Measurements from ENCODE around the gene ANKRD11.

The ANKRD11 gene

DNA sequence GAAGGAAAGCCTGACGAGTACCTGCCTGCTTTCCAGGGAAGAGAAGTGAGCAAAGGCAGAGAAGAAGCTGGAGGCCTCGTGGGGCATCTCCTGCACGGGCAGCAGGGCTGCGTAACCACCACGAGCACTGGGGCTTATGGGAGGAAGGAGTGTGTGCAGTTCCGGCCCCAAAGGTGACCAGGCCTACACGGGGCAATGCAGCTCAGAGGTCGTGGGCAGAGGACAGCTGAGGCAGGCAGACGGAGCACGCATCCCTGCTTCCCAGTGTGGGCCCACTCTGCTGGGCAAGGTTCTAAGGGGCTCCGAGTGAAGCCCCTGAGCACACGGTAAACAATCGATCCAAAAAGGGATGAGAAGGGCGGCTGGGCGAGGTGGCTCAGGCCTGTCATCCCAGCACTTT is 109.7 kb downstream of the ANKRD11 start:
- Histone ChIP-seq H2AFZ (no peak overlapping the region), H3K27me3 (ENCODE audit: control insufficient read depth, insufficient read depth, low read length) (no peaks in the 10 kb centered on the region), H3K36me3 (ENCODE audit: control insufficient read depth, insufficient read depth, low read length) (no peaks in the 10 kb centered on the region), H3K9ac (no peak overlapping the region), H3K4me1 (peaks cover 15% of the 10 kb centered on the region), H3K4me3 (ENCODE audit: low read depth, low read length) (no peak overlapping the region), H3K4me2 (ENCODE audit: low read length) (no peak overlapping the region), H3K27ac (no peak overlapping the region), H3K79me2 (peaks cover 83% of the 10 kb centered on the region), H3K9me3 (ENCODE audit: control insufficient read depth, low read length) (no peaks in the 10 kb centered on the region)
- TF ChIP-seq, protein P1, sequence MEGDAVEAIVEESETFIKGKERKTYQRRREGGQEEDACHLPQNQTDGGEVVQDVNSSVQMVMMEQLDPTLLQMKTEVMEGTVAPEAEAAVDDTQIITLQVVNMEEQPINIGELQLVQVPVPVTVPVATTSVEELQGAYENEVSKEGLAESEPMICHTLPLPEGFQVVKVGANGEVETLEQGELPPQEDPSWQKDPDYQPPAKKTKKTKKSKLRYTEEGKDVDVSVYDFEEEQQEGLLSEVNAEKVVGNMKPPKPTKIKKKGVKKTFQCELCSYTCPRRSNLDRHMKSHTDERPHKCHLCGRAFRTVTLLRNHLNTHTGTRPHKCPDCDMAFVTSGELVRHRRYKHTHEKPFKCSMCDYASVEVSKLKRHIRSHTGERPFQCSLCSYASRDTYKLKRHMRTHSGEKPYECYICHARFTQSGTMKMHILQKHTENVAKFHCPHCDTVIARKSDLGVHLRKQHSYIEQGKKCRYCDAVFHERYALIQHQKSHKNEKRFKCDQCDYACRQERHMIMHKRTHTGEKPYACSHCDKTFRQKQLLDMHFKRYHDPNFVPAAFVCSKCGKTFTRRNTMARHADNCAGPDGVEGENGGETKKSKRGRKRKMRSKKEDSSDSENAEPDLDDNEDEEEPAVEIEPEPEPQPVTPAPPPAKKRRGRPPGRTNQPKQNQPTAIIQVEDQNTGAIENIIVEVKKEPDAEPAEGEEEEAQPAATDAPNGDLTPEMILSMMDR (IDR thresholded peaks at IDR 0.05): no peak

DNA sequence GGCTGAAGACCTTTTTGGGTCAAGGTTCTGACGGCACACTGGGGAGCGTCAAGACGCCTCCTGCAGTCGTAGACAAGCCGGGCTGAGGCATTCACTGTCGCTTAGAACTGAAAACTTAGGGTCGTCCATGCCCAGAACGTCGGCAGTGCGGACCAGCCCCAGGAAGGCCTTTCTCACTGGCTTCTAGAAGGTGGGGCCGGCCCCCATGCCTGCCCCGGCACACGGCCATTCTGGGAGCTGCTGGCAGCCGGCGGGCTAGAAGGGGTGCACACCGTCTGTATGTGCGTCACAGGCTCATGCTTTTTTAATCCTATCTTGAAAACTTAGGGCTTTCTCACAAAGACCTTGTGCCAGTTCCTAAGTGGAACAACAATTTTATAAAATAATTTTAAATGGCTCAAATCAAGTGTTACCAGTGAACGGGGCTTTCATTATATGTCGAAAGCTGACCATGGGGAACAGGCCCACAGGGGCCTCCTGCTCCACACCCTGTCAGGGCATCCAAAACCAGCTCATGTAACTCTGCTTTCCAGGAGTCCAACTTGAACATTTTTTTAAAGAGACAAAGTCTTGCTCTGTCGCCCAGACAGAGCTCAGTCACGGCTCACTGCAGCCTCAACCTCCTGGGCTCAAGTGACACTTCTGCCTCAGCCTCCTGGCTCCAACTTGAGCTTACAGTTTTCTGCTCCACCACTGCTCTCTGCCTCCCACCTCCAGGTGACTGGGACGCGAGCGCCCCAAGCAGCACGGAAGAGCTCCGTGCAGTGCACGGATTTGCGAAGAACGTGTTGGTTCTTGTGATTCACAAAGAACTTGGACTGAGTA is 111.2 kb downstream of the ANKRD11 start:
- Histone ChIP-seq H3K79me2 (peaks cover 77% of the 10 kb centered on the region), H3K27me3 (ENCODE audit: control insufficient read depth, insufficient read depth, low read length) (no peaks in the 10 kb centered on the region), H3K4me3 (ENCODE audit: low read depth, low read length) (no peak overlapping the region), H3K9me3 (ENCODE audit: control insufficient read depth, low read length) (no peaks in the 10 kb centered on the region), H2AFZ (no peak overlapping the region), H3K4me2 (ENCODE audit: low read length) (no peak overlapping the region), H3K36me3 (ENCODE audit: control insufficient read depth, insufficient read depth, low read length) (no peaks in the 10 kb centered on the region), H3K27ac (peak overlapping the region; percentile 34), H3K9ac (no peak overlapping the region), H3K4me1 (peaks cover 15% of the 10 kb centered on the region)
- TF ChIP-seq, protein P1 (IDR thresholded peaks at IDR 0.05): peak; percentile 32

DNA sequence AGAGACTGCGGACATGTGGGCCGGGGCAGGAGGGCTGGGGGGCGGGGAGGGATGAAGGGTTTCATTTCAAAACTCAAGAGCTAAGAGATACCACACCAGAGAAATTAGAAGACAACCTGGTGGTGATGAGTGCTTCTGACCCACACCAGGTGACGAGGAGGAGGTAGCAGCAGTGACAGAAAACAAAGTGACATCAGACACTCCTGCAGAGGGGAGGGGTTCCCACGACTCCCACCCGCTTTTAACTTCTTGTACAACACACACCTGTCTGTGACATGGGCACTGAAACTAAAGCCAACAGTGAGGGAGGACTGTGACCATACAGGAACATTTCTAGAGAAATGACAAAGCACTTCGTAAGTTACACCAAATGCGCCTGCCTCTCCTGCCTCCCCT is 112.9 kb downstream of the ANKRD11 start:
- no peak overlapping the region for H3K27ac ChIP-seq
- H3K79me2 ChIP-seq: peaks cover 74% of the 10 kb centered on the region
- TF ChIP-seq, protein P1 (IDR thresholded peaks at IDR 0.05): no peak

DNA sequence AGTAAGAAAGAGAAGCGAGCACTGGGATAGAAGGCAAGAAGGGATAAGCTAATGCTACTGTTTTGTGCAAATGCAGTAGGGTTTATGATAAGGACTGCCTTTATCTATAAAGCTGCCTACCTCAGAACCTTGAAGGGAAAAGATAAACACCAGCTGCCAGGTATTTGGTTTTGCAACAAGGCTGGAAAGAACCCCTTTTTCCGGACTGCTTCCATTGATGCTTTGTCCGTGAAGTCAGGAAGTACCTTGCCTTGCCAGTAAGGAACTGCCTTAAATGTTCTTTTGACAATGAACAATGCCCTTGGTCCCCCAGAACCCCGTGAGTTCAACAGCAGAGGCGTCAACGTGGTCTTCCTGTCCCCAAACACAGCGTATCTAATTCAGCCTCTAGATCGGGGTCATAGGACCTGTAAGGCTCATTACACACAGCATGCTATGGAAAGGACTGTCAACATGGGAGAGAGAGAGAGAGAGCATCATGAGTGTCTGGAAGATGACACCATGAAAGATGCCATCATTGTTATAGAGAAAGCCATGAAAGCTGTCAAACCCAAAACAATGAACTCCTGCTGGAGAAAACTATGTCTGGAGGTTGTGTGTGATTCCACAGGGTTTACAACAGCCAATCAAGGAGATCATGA is 113.4 kb downstream of the ANKRD11 start:
- TF ChIP-seq, protein P1 (IDR thresholded peaks at IDR 0.05): no peak
- H3K36me3 ChIP-seq (ENCODE audit: control insufficient read depth, insufficient read depth, low read length): no peaks in the 10 kb centered on the region
- H3K4me1 ChIP-seq: peaks cover 12% of the 10 kb centered on the region
- no peak overlapping the region for H3K4me2 ChIP-seq (ENCODE audit: low read length)
- H3K9me3 ChIP-seq (ENCODE audit: control insufficient read depth, low read length): no peaks in the 10 kb centered on the region
- H3K27ac ChIP-seq: no peak overlapping the region
- no peaks in the 10 kb centered on the region for H3K27me3 ChIP-seq (ENCODE audit: control insufficient read depth, insufficient read depth, low read length)
- H3K4me3 ChIP-seq (ENCODE audit: low read depth, low read length): no peak overlapping the region
- no peak overlapping the region for H3K9ac ChIP-seq
- no peak overlapping the region for H2AFZ ChIP-seq
- peaks cover 76% of the 10 kb centered on the region for H3K79me2 ChIP-seq

More for the DNA sequence above, 112.9 kb downstream of the ANKRD11 start:
- no peak overlapping the region for H3K4me2 ChIP-seq (ENCODE audit: low read length)
- no peaks in the 10 kb centered on the region for H3K9me3 ChIP-seq (ENCODE audit: control insufficient read depth, low read length)
- no peaks in the 10 kb centered on the region for H3K36me3 ChIP-seq (ENCODE audit: control insufficient read depth, insufficient read depth, low read length)
- no peak overlapping the region for H3K9ac ChIP-seq
- H2AFZ ChIP-seq: no peak overlapping the region
- H3K4me1 ChIP-seq: peaks cover 12% of the 10 kb centered on the region
- no peak overlapping the region for H3K4me3 ChIP-seq (ENCODE audit: low read depth, low read length)
- H3K27me3 ChIP-seq (ENCODE audit: control insufficient read depth, insufficient read depth, low read length): no peaks in the 10 kb centered on the region

Data from parathyroid adenoma (tissue), 2 donors.